Right lobe of liver (tissue), 4 donors: Measurements from ENCODE around the gene CLDN24.

Experiments used
- CTCF ChIP-seq, 4 donors: fragments of 200-600 bp in 3 of 4; fragments of 450-650 bp in 1 of 4; IDR thresholded peaks; one replicate each; pipeline versions ENCODE4 v1.5.1 to v1.8.0; 2016 to 2022; ENCODE audit warnings: antibody characterized with exemption in 4 of 4, mild to moderate bottlenecking in 2 of 4
- POLR2A ChIP-seq: fragments of 450-650 bp; IDR thresholded peaks from one replicate; pipeline ENCODE4 v1.6.1; 2017; ENCODE audit warnings: antibody characterized with exemption, mild to moderate bottlenecking
- donor health status: DM: no; HTN: no; CAD: no.
- donor health status: DM: no; HTN: no; CAD: no.
- donor health status: DM: no; HTN: yes; CAD: no.

GRCh38 chr4:183287309-183287659 is 34.9 kb downstream of the CLDN24 start:
- TF ChIP-seq CTCF (IDR thresholded peaks at IDR 0.05), result no peak
- TF ChIP-seq POLR2A, result no peak
